Mononuclear cell (primary cell): Measurements from ENCODE around the gene CLK2. TPM values are rescaled to one million over a fixed set of nuclear protein-coding genes. Genes with fewer than 3 reads are reported as not detected.
"Not testable (repeated sequence)": the region's sequence is repeated elsewhere in the genome, so short reads cannot be mapped to it uniquely, and the experiment has no call there.

ENCODE experiments used
- H3K27me3 ChIP-seq: 2 replicates; pipeline ENCODE4 v1.6.0; 2011; ENCODE audit warnings: low read length, control low read depth; ENCODE audit not compliant: insufficient read depth
- H3K4me1 ChIP-seq: 2 replicates; pipeline ENCODE4 v1.5.1; 2011; ENCODE audit warnings: mild to moderate bottlenecking, low read length, control low read depth; ENCODE audit not compliant: insufficient read depth
- H3K4me3 ChIP-seq: 2 replicates; pipeline ENCODE4 v1.5.1; 2011; ENCODE audit warnings: mild to moderate bottlenecking, low read length, moderate library complexity
- H3K9me3 ChIP-seq: 2 replicates; pipeline ENCODE4 v1.5.1; 2011; ENCODE audit warnings: low read depth, mild to moderate bottlenecking, control low read depth, low read length
- total RNA-seq: library from RNA; depleted of rRNA; stranded (reverse); fragments of >200 nt; gene quantifications from one replicate; pipeline ENCODE4 v1.2.3, GENCODE V29; 2012

CLK2 gene
- total RNA-seq, 1 donor = 18.2 TPM

GRCh38 chr1:155223047-155223446 lies 50.3 kb downstream of the CLK2 start:
- H3K4me1 ChIP-seq = peaks cover 87% of the 10 kb centered on the region
- no peaks in the 10 kb centered on the region for H3K9me3 ChIP-seq
- H3K4me3 ChIP-seq = no peak overlapping the region
- no peaks in the 10 kb centered on the region for H3K27me3 ChIP-seq

- not testable (repeated sequence) for H3K27me3 ChIP-seq, H3K4me3 ChIP-seq
Measured at GRCh38 chr1:155220211-155220965, 52.9 kb downstream of the CLK2 start.

GRCh38 chr1:155219592-155220031 lies 53.7 kb downstream of the CLK2 start:
- Histone ChIP-seq H3K9me3 (no peaks in the 10 kb centered on the region), H3K27me3 (no peaks in the 10 kb centered on the region), H3K4me1 (peaks cover 67% of the 10 kb centered on the region), H3K4me3 (no peak overlapping the region)

More at GRCh38 chr1:155220211-155220965, 52.9 kb downstream of the CLK2 start:
- H3K4me1 ChIP-seq = peaks cover 69% of the 10 kb centered on the region
- H3K9me3 ChIP-seq = not testable (repeated sequence)

GRCh38 chr1:155218854-155219591 lies 54.3 kb downstream of the CLK2 start:
- H3K27me3 ChIP-seq = no peaks in the 10 kb centered on the region
- H3K4me3 ChIP-seq = no peak overlapping the region
- H3K4me1 ChIP-seq = peaks cover 61% of the 10 kb centered on the region
- H3K9me3 ChIP-seq = no peaks in the 10 kb centered on the region

- peaks cover 44% of the 10 kb centered on the region for H3K4me1 ChIP-seq
- H3K27me3 ChIP-seq, H3K9me3 ChIP-seq, H3K4me3 ChIP-seq: not testable (repeated sequence)
Measured at GRCh38 chr1:155214702-155215101, 58.6 kb downstream of the CLK2 start.

Other genes starting within 250 kb of the CLK2 start
- 0.10 TPM for gene DCST2, start 239.7 kb downstream of the CLK2 start, total RNA-seq
- 0.21 TPM for gene DCST1, start 239.7 kb downstream of the CLK2 start, total RNA-seq
- 25.1 TPM for gene ADAM15, start 222.2 kb downstream of the CLK2 start, total RNA-seq
- 2.4 TPM for gene EFNA4, start 209.8 kb downstream of the CLK2 start, total RNA-seq
- 0.21 TPM for gene EFNA3, start 194.7 kb downstream of the CLK2 start, total RNA-seq
- 0.84 TPM for gene EFNA1, start 145.6 kb downstream of the CLK2 start, total RNA-seq
- 22.4 TPM for gene SLC50A1, start 137.7 kb downstream of the CLK2 start, total RNA-seq
- gene DPM3, start 133.0 kb downstream of the CLK2 start, total RNA-seq = 14.0 TPM
- gene KRTCAP2, start 100.2 kb downstream of the CLK2 start, total RNA-seq = 62.0 TPM
- gene TRIM46, start 99.7 kb downstream of the CLK2 start, total RNA-seq = 0.52 TPM
- 8.0 TPM for gene THBS3, start 65.6 kb downstream of the CLK2 start, total RNA-seq
- gene MTX1, start 64.8 kb downstream of the CLK2 start, total RNA-seq = 16.1 TPM
- gene ENTREP3, start 18.0 kb downstream of the CLK2 start, total RNA-seq = 2.1 TPM
- 17.9 TPM for gene SCAMP3, start 11.1 kb downstream of the CLK2 start, total RNA-seq
- gene HCN3, start 4.0 kb upstream of the CLK2 start, total RNA-seq = 0.21 TPM
- gene PKLR, start 27.9 kb upstream of the CLK2 start, total RNA-seq = not detected
- gene FDPS, start 35.4 kb upstream of the CLK2 start, total RNA-seq = 21.5 TPM
- gene RUSC1, start 47.4 kb upstream of the CLK2 start, total RNA-seq = 6.6 TPM